Measurements from ENCODE around the gene FREY1. TPM values are rescaled to one million over a fixed set of nuclear protein-coding genes. Genes with fewer than 3 reads are reported as not detected.
A peak's percentile ranks its signal among the peaks of the same experiment; 100 is the strongest.

Gene FREY1
- total RNA-seq, 1 donor from 2014 or later = not detected

DNA sequence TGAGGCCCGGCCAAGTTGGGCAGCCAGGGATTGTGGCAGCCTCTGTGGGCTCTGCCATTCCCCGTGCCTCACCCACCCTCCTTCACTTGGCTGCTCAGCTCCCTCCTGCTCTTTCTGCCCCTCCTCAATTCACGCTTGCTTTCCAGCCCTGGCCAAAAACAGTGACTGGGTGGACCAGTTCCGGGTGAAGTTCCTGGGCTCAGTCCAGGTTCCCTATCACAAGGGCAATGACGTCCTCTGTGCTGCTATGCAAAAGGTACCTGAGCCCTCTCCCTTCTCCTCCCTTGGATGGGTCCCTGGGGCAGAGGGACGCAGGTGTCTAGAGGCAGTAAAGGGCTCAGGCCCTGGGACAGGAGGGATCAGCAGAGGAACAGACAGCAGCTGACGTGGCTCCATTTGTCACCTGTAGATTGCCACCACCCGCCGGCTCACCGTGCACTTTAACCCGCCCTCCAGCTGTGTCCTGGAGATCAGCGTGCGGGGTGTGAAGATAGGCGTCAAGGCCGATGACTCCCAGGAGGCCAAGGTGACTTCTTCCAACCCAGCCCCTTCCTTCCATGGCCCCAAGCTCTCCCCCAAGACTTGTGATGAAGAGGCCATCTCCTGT is 2.7 kb downstream of the FREY1 start:
- no peak overlapping the region for H3K4me2 ChIP-seq
- H2AFZ ChIP-seq (replicated peaks) = no peak overlapping the region
- H3K4me3 Mint-ChIP-seq = no peak overlapping the region
- H3K4me1 Mint-ChIP-seq = peaks cover 17% of the 10 kb centered on the region
- H3K79me2 ChIP-seq (ENCODE audit: low read depth) = no peaks in the 10 kb centered on the region
- peaks cover 6% of the 10 kb centered on the region for H3K36me3 Mint-ChIP-seq
- peaks cover 11% of the 10 kb centered on the region for H3F3A ChIP-seq (ENCODE audit: low read depth)
- no peaks in the 10 kb centered on the region for H3K9me3 ChIP-seq (ENCODE audit: low read depth)
- peaks cover 13% of the 10 kb centered on the region for H3K27me3 Mint-ChIP-seq (ENCODE audit: insufficient read depth, low read depth)
- H3K9ac ChIP-seq = no peak overlapping the region
- no peaks in the 10 kb centered on the region for H3K36me3 ChIP-seq
- H4K20me1 ChIP-seq (ENCODE audit: low read depth) = peaks cover 24% of the 10 kb centered on the region
- H3K4me1 ChIP-seq = peaks cover 11% of the 10 kb centered on the region
- H3K4me3 ChIP-seq = no peak overlapping the region
- H3K27ac ChIP-seq = no peak overlapping the region
- H3K27ac Mint-ChIP-seq = no peak overlapping the region
- peaks cover 12% of the 10 kb centered on the region for H3K27me3 ChIP-seq
- no peak for DNase-seq (ENCODE audit: low spot score)
- TF ChIP-seq EZH2phosphoT487 (IDR thresholded peaks at IDR 0.05) (no peak), EZH2 (IDR thresholded peaks at IDR 0.05) (no peak)
- TF ChIP-seq, protein P1, sequence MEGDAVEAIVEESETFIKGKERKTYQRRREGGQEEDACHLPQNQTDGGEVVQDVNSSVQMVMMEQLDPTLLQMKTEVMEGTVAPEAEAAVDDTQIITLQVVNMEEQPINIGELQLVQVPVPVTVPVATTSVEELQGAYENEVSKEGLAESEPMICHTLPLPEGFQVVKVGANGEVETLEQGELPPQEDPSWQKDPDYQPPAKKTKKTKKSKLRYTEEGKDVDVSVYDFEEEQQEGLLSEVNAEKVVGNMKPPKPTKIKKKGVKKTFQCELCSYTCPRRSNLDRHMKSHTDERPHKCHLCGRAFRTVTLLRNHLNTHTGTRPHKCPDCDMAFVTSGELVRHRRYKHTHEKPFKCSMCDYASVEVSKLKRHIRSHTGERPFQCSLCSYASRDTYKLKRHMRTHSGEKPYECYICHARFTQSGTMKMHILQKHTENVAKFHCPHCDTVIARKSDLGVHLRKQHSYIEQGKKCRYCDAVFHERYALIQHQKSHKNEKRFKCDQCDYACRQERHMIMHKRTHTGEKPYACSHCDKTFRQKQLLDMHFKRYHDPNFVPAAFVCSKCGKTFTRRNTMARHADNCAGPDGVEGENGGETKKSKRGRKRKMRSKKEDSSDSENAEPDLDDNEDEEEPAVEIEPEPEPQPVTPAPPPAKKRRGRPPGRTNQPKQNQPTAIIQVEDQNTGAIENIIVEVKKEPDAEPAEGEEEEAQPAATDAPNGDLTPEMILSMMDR (IDR thresholded peaks at IDR 0.05) = no peak
- no peaks in the 10 kb centered on the region for H3K9me3 Mint-ChIP-seq

DNA sequence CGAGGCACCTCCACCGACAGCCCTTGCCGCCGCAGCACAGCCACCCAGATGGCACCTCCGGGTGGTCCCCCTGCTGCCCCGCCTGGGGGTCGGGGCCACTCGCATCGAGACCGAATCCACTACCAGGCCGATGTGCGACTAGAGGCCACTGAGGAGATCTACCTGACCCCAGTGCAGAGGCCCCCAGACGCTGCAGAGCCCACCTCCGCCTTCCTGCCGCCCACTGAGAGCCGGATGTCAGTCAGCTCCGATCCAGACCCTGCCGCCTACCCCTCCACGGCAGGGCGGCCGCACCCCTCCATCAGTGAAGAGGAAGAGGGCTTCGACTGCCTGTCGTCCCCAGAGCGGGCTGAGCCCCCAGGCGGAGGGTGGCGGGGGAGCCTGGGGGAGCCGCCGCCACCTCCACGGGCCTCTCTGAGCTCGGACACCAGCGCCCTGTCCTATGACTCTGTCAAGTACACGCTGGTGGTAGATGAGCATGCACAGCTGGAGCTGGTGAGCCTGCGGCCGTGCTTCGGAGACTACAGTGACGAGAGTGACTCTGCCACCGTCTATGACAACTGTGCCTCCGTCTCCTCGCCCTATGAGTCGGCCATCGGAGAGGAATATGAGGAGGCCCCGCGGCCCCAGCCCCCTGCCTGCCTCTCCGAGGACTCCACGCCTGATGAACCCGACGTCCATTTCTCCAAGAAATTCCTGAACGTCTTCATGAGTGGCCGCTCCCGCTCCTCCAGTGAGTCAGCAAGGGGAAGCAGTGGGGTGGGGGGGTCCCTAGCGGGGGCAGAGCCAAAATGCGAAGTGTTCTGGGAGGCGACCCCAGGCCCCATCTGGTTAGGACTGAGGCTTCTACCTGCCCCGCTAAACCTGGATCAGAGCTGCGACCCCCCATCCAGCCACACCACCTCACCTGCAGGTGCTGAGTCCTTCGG is 4.4 kb downstream of the FREY1 start:
- no peak for DNase-seq (ENCODE audit: low spot score)
- H3K27ac Mint-ChIP-seq = no peak overlapping the region

DNA sequence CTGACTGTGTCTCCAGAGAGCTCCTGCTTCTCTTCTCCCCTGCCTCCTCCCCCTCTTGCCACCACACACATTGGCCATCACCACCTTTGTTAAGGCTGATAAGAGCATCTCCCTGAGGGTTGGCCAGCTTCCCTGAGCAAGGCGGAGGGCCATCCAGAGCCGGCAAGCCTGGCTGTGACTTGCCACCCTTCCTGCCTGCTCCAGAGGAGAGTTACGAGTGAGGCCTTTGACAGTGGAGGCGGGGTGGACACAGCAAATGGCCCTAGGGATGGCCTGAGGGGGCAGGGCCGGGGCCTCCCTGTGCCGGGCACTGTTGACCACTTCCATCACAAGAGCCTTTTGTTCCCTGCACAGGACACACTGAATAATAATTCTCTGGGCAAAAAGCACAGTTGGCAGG is 5.4 kb downstream of the FREY1 start:
- peaks cover 31% of the 10 kb centered on the region for H3K4me1 Mint-ChIP-seq
- Histone ChIP-seq H3K9me3 (ENCODE audit: low read depth) (no peaks in the 10 kb centered on the region), H3K79me2 (ENCODE audit: low read depth) (no peaks in the 10 kb centered on the region), H3K4me1 (peaks cover 23% of the 10 kb centered on the region), H3F3A (ENCODE audit: low read depth) (peaks cover 23% of the 10 kb centered on the region), H2AFZ (replicated peaks) (no peak overlapping the region), H3K27ac (no peak overlapping the region), H3K36me3 (no peaks in the 10 kb centered on the region), H3K27me3 (peaks cover 12% of the 10 kb centered on the region), H3K9ac (no peak overlapping the region), H4K20me1 (ENCODE audit: low read depth) (peaks cover 41% of the 10 kb centered on the region), H3K4me2 (no peak overlapping the region), H3K4me3 (no peak overlapping the region)
- peaks cover 4% of the 10 kb centered on the region for H3K36me3 Mint-ChIP-seq
- TF ChIP-seq, protein P1 (IDR thresholded peaks at IDR 0.05) = no peak
- TF ChIP-seq EZH2phosphoT487 (IDR thresholded peaks at IDR 0.05) (no peak), EZH2 (IDR thresholded peaks at IDR 0.05) (no peak)
- no peak overlapping the region for H3K27ac Mint-ChIP-seq
- no peaks in the 10 kb centered on the region for H3K9me3 Mint-ChIP-seq
- peak overlapping the region; percentile 93 for H3K4me3 Mint-ChIP-seq
- peaks cover 14% of the 10 kb centered on the region for H3K27me3 Mint-ChIP-seq (ENCODE audit: insufficient read depth, low read depth)
- no peak for DNase-seq (ENCODE audit: low spot score)

More for the DNA sequence above, 4.4 kb downstream of the FREY1 start:
- no peak overlapping the region for H3K4me2 ChIP-seq
- H3K79me2 ChIP-seq (ENCODE audit: low read depth) = no peaks in the 10 kb centered on the region
- no peak overlapping the region for H3K27ac ChIP-seq
- TF ChIP-seq, protein P1 (IDR thresholded peaks at IDR 0.05) = no peak
- no peak for TF ChIP-seq EZH2phosphoT487 (IDR thresholded peaks at IDR 0.05)
- no peak for TF ChIP-seq EZH2 (IDR thresholded peaks at IDR 0.05)
- peaks cover 27% of the 10 kb centered on the region for H3K4me1 Mint-ChIP-seq
- no peaks in the 10 kb centered on the region for H3K36me3 ChIP-seq
- H3K4me3 ChIP-seq = no peak overlapping the region
- H3K9me3 ChIP-seq (ENCODE audit: low read depth) = no peaks in the 10 kb centered on the region
- peaks cover 17% of the 10 kb centered on the region for H3K4me1 ChIP-seq
- peaks cover 12% of the 10 kb centered on the region for H3K27me3 ChIP-seq
- no peak overlapping the region for H2AFZ ChIP-seq (replicated peaks)
- no peaks in the 10 kb centered on the region for H3K9me3 Mint-ChIP-seq
- H3F3A ChIP-seq (ENCODE audit: low read depth) = peaks cover 17% of the 10 kb centered on the region
- H3K27me3 Mint-ChIP-seq (ENCODE audit: insufficient read depth, low read depth) = peaks cover 13% of the 10 kb centered on the region
- H4K20me1 ChIP-seq (ENCODE audit: low read depth) = peaks cover 33% of the 10 kb centered on the region
- no peak overlapping the region for H3K4me3 Mint-ChIP-seq
- no peak overlapping the region for H3K9ac ChIP-seq
- H3K36me3 Mint-ChIP-seq = peaks cover 6% of the 10 kb centered on the region
